ENCODE data around the gene MAB21L3. TPM values are rescaled to one million over a fixed set of nuclear protein-coding genes. Genes with fewer than 3 reads are reported as not detected.

Gene MAB21L3
- total RNA-seq, 1 donor: 0.36 TPM

GRCh38 chr1:116130356-116130755 is 19.2 kb downstream of the MAB21L3 start:
- Histone ChIP-seq H3K4me1 (ENCODE audit: insufficient read depth, low read length) (no peaks in the 10 kb centered on the region), H3K79me2 (ENCODE audit: insufficient read depth, low read length) (no peaks in the 10 kb centered on the region), H3K9me3 (ENCODE audit: low read depth, low read length) (no peaks in the 10 kb centered on the region), H3K27me3 (ENCODE audit: insufficient read depth, low read length) (peaks cover 28% of the 10 kb centered on the region), H2AFZ (ENCODE audit: low read length) (no peak overlapping the region), H3K4me2 (ENCODE audit: insufficient read depth, low read length) (no peak overlapping the region), H3K4me3 (ENCODE audit: insufficient read depth, low read length) (no peak overlapping the region), H3K36me3 (ENCODE audit: insufficient read depth, low read length) (no peaks in the 10 kb centered on the region), H3K27ac (ENCODE audit: low read depth, low read length) (no peak overlapping the region), H4K20me1 (ENCODE audit: insufficient read depth, low read length) (no peaks in the 10 kb centered on the region)
- DNase-seq (ENCODE audit: insufficient read length, low spot score, missing footprints): no peak
- no peak for TF ChIP-seq CTCF (IDR thresholded peaks at IDR 0.05; ENCODE audit: extremely low read depth, low read depth, low read length)

- Histone ChIP-seq H3K27me3 (ENCODE audit: insufficient read depth, low read length) (peaks cover 23% of the 10 kb centered on the region), H3K4me1 (ENCODE audit: insufficient read depth, low read length) (no peaks in the 10 kb centered on the region), H3K36me3 (ENCODE audit: insufficient read depth, low read length) (no peaks in the 10 kb centered on the region), H4K20me1 (ENCODE audit: insufficient read depth, low read length) (no peaks in the 10 kb centered on the region), H3K79me2 (ENCODE audit: insufficient read depth, low read length) (no peaks in the 10 kb centered on the region), H3K4me3 (ENCODE audit: insufficient read depth, low read length) (no peak overlapping the region), H3K27ac (ENCODE audit: low read depth, low read length) (no peak overlapping the region), H2AFZ (ENCODE audit: low read length) (no peak overlapping the region), H3K4me2 (ENCODE audit: insufficient read depth, low read length) (no peak overlapping the region), H3K9me3 (ENCODE audit: low read depth, low read length) (no peaks in the 10 kb centered on the region)
- DNase-seq (ENCODE audit: insufficient read length, low spot score, missing footprints): no peak
- no peak for TF ChIP-seq CTCF (IDR thresholded peaks at IDR 0.05; ENCODE audit: extremely low read depth, low read depth, low read length)
Measured at GRCh38 chr1:116131170-116131569, 20.0 kb downstream of the MAB21L3 start.

- no peaks in the 10 kb centered on the region for H3K9me3 ChIP-seq (ENCODE audit: low read depth, low read length)
- no peaks in the 10 kb centered on the region for H3K79me2 ChIP-seq (ENCODE audit: insufficient read depth, low read length)
- H3K4me1 ChIP-seq (ENCODE audit: insufficient read depth, low read length): no peaks in the 10 kb centered on the region
- H3K27me3 ChIP-seq (ENCODE audit: insufficient read depth, low read length): peaks cover 18% of the 10 kb centered on the region
- H3K4me2 ChIP-seq (ENCODE audit: insufficient read depth, low read length): no peak overlapping the region
- H3K27ac ChIP-seq (ENCODE audit: low read depth, low read length): no peak overlapping the region
- H2AFZ ChIP-seq (ENCODE audit: low read length): no peak overlapping the region
- no peaks in the 10 kb centered on the region for H4K20me1 ChIP-seq (ENCODE audit: insufficient read depth, low read length)
- no peak for DNase-seq (ENCODE audit: insufficient read length, low spot score, missing footprints)
- TF ChIP-seq CTCF (IDR thresholded peaks at IDR 0.05; ENCODE audit: extremely low read depth, low read depth, low read length): no peak
- no peaks in the 10 kb centered on the region for H3K36me3 ChIP-seq (ENCODE audit: insufficient read depth, low read length)
- H3K4me3 ChIP-seq (ENCODE audit: insufficient read depth, low read length): no peak overlapping the region
Measured at GRCh38 chr1:116131866-116132605, 20.8 kb downstream of the MAB21L3 start.

- no peak overlapping the region for H3K27ac ChIP-seq (ENCODE audit: low read depth, low read length)
- no peaks in the 10 kb centered on the region for H3K9me3 ChIP-seq (ENCODE audit: low read depth, low read length)
- no peaks in the 10 kb centered on the region for H3K79me2 ChIP-seq (ENCODE audit: insufficient read depth, low read length)
- no peaks in the 10 kb centered on the region for H3K4me1 ChIP-seq (ENCODE audit: insufficient read depth, low read length)
- H3K4me3 ChIP-seq (ENCODE audit: insufficient read depth, low read length): no peak overlapping the region
- H2AFZ ChIP-seq (ENCODE audit: low read length): no peak overlapping the region
- no peak for DNase-seq (ENCODE audit: insufficient read length, low spot score, missing footprints)
- no peak overlapping the region for H3K4me2 ChIP-seq (ENCODE audit: insufficient read depth, low read length)
- peaks cover 5% of the 10 kb centered on the region for H3K27me3 ChIP-seq (ENCODE audit: insufficient read depth, low read length)
- H3K36me3 ChIP-seq (ENCODE audit: insufficient read depth, low read length): no peaks in the 10 kb centered on the region
- H4K20me1 ChIP-seq (ENCODE audit: insufficient read depth, low read length): no peaks in the 10 kb centered on the region
- TF ChIP-seq CTCF (IDR thresholded peaks at IDR 0.05; ENCODE audit: extremely low read depth, low read depth, low read length): peak; percentile 29
Measured at GRCh38 chr1:116133696-116134475, 22.7 kb downstream of the MAB21L3 start.

All from osteoblast (primary cell).